ENCODE data around the gene CRYBG3. TPM values are rescaled to one million over a fixed set of nuclear protein-coding genes. Genes with fewer than 3 reads are reported as not detected.
A peak's percentile ranks its signal among the peaks of the same experiment; 100 is the strongest.

Gene CRYBG3
- total and polyA plus RNA-seq, 4 experiments from 2014 or later: 0.83 to 12.3 (median 7.5) TPM

DNA sequence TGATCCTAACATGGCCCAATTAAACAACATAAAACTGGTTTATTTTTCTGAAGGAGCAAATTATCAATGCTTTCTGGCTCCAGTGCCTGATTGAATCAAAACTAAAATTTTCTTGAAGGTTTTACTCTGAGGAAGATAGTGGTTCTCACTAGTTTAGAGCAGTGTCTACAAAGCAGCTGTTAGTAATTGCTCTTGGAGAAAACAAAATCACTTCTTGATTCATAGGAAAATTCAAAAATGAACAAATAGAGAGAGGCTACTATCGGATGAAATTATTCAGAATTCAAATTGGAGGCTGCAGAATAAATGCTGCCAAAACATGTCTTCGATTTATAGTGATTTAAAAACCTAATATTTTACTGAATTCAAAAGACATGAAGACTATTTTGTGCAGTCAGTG, 165.5 kb downstream of the CRYBG3 start:
- POLR2A ChIA-PET (ENCODE audit: partially characterized antibody): no interaction called here
- Mint-ChIP-seq H3K36me3 (no peaks in the 10 kb centered on the region), H3K4me1 (peaks cover 13 to 28% (median 21%) of the 10 kb centered on the region in 4 donors), H3K9me3 (no peaks in the 10 kb centered on the region), H3K4me3 (no peak overlapping the region), H3K27me3 (peaks cover 0 to 2% of the 10 kb centered on the region in 2 donors), H3K27ac (no peak overlapping the region)
- H3K27me3 ChIP-seq (ENCODE audit: insufficient read depth, low read length): no peaks in the 10 kb centered on the region
- no peaks in the 10 kb centered on the region for H3K36me3 ChIP-seq (ENCODE audit: insufficient read depth, low read length)
- H3K9me3 ChIP-seq (ENCODE audit: control insufficient read depth in 1 of 2, low read length in 2 of 2): no peaks in the 10 kb centered on the region
- H3K4me1 ChIP-seq (ENCODE audit: insufficient read depth, low read length): peaks cover 22% of the 10 kb centered on the region
- intact Hi-C loops (cut with micrococcal nuclease): no loop called here
- no peak overlapping the region for H3K27ac ChIP-seq (ENCODE audit: low read depth, low read length)
- CTCF ChIA-PET (ENCODE audit: partially characterized antibody): interaction anchor here (1.2 kb wide), 1 partner anchor 36 kb away, joined by 3 read pairs; no protein-coding TSS in a partner anchor
- H3K4me3 ChIP-seq (ENCODE audit: low read length in 2 of 2): no peak overlapping the region
- no peak for DNase-seq

DNA sequence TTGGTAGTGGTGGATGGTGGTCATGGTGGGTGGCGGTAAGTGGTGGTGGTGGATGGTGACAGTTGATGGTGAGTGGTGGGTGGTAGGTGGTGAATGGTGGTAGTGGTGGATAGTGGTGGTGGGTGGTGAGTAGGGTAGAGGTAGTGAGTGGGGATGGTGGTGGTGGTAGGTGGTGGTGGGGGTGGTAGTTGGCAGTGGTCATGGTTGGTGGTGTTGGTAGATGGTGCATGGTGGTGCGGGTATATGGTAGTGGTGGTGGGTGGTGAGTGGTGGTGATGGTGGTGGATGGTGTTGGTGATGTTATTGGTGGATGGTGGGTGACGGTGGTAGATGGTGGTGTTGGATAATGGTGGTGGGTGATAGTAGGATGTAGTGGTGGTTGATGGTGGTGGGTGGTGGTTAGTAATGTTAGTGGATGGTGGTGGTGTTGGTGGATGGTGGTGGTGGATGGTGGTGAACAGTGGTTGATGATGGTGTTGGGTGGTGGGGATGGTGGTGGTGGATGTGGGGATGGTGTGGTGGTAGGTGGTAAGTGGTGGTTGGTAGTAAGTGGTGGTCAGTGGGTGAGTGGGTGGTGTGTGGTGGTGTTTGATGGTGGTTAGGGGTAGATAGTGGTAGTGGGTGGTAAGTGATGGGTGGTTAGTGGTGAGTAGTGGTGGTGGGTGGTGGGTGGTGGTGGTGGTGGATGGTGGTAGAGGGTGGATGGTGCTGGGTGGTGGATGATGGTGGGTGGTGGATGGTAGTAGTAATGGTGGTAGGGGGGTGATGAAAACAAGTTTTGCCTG, 167.2 kb downstream of the CRYBG3 start:
- ChIA-PET POLR2A (ENCODE audit: partially characterized antibody) (no interaction called here), CTCF (ENCODE audit: partially characterized antibody) (interaction anchor here (0.8 kb wide), 1 partner anchor 13 kb away, joined by 3 read pairs; no protein-coding TSS in a partner anchor)
- Histone ChIP-seq H3K27me3 (ENCODE audit: insufficient read depth, low read length) (no peaks in the 10 kb centered on the region), H3K36me3 (ENCODE audit: insufficient read depth, low read length) (no peaks in the 10 kb centered on the region), H3K4me1 (ENCODE audit: insufficient read depth, low read length) (peaks cover 24% of the 10 kb centered on the region), H3K27ac (ENCODE audit: low read depth, low read length) (no peak overlapping the region), H3K4me3 (ENCODE audit: low read length in 2 of 2) (no peak overlapping the region), H3K9me3 (ENCODE audit: control insufficient read depth in 1 of 2, low read length in 2 of 2) (no peaks in the 10 kb centered on the region)
- Mint-ChIP-seq H3K4me1 (peaks cover 16 to 35% (median 25%) of the 10 kb centered on the region in 4 donors), H3K36me3 (no peaks in the 10 kb centered on the region), H3K27ac (no peak overlapping the region), H3K9me3 (no peaks in the 10 kb centered on the region), H3K27me3 (peaks cover 0 to 2% of the 10 kb centered on the region in 2 donors), H3K4me3 (no peak overlapping the region)
- DNase-seq: no peak
- intact Hi-C loops (cut with micrococcal nuclease): no loop called here

DNA sequence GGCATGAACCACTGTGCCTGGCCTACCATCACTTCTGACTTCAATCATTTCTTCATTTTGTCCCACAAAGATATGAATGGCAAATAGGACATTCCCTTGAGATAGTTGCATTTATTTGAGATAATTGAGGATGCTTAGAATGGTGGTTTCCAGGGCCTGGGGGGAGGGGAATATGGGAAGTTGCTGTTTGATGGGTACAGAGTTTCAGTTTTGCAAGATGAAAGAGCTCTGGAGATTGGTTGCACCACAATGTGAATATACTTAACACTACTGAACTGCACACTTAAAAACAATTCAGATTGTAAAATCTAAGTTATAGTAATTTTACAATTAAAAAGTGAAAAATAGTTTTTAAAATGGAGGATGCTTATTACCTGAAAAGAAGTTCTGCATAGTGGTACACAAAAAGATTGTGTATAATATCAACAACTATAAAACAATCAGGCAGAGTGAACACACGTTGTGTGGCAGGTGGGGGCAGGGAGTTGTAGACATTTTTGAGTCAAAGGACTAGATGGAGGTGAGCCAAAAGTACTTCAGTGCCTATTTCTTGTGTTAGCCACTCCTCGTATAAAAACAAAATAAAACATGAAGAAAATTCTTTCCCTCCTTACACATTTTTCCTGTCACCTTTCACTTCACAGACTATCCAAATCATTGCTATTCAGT, 168.9 kb downstream of the CRYBG3 start:
- H3K4me1 Mint-ChIP-seq: peaks cover 16 to 35% (median 25%) of the 10 kb centered on the region in 4 donors
- Histone ChIP-seq H3K27me3 (ENCODE audit: insufficient read depth, low read length) (no peaks in the 10 kb centered on the region), H3K9me3 (ENCODE audit: control insufficient read depth in 1 of 2, low read length in 2 of 2) (no peaks in the 10 kb centered on the region), H3K4me1 (ENCODE audit: insufficient read depth, low read length) (peaks cover 24% of the 10 kb centered on the region), H3K4me3 (ENCODE audit: low read length in 2 of 2) (peak overlapping the region in 1 of 2 donors; percentile 20), H3K27ac (ENCODE audit: low read depth, low read length) (no peak overlapping the region), H3K36me3 (ENCODE audit: insufficient read depth, low read length) (no peaks in the 10 kb centered on the region)
- DNase-seq: peak in 1 of 5 donors; percentile 4
- peaks cover 0 to 1% of the 10 kb centered on the region in 2 donors for H3K27me3 Mint-ChIP-seq
- H3K27ac Mint-ChIP-seq: peak overlapping the region; percentile 74 to 95 (median 90)
- peak overlapping the region; percentile 40 to 83 (median 77) for H3K4me3 Mint-ChIP-seq
- POLR2A ChIA-PET (ENCODE audit: partially characterized antibody): interaction anchor here (0.9 to 1.2 kb wide), 4 partner anchors 9 to 169 kb away, joined by 3 to 7 read pairs (median 4); partner anchors contain the start of gene CRYBG3
- no peaks in the 10 kb centered on the region for H3K9me3 Mint-ChIP-seq
- intact Hi-C loops (cut with micrococcal nuclease): no loop called here
- CTCF ChIA-PET (ENCODE audit: partially characterized antibody): interaction anchor here (1.5 kb wide), 1 partner anchor 33 kb away, joined by 3 read pairs; no protein-coding TSS in a partner anchor
- H3K36me3 Mint-ChIP-seq: no peaks in the 10 kb centered on the region

DNA sequence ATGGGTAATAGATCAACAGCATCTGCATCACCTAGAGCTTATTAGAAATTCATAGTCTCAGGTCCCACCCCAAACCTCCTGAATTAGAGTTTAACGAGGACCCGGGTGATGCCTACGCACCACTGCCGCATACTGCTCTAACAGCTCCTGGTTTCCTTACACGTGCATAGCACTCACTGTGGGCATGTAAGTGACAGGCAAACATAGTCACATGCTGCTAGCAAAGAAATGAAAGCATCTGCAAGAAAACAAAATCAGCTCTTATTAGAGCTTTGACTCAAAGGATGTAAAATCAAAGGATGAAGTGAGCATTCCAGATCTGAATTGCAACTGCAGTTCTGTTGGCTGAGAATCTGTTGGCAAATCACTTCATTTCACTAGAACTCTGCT, 169.5 kb downstream of the CRYBG3 start:
- H3K36me3 ChIP-seq (ENCODE audit: insufficient read depth, low read length): no peaks in the 10 kb centered on the region
- CTCF ChIA-PET (ENCODE audit: partially characterized antibody): interaction anchor here (1.5 kb wide), 1 partner anchor 32 kb away, joined by 3 read pairs; no protein-coding TSS in a partner anchor
- H3K4me1 Mint-ChIP-seq: peaks cover 16 to 35% (median 25%) of the 10 kb centered on the region in 4 donors
- H3K27ac ChIP-seq (ENCODE audit: low read depth, low read length): no peak overlapping the region
- peak overlapping the region; percentile 74 to 95 (median 90) for H3K27ac Mint-ChIP-seq
- peak in 4 of 5 donors; percentile 31 to 46 (median 39) for DNase-seq
- no peaks in the 10 kb centered on the region for H3K27me3 ChIP-seq (ENCODE audit: insufficient read depth, low read length)
- intact Hi-C loops (cut with micrococcal nuclease): no loop called here
- H3K9me3 Mint-ChIP-seq: no peaks in the 10 kb centered on the region
- no peaks in the 10 kb centered on the region for H3K27me3 Mint-ChIP-seq
- H3K4me1 ChIP-seq (ENCODE audit: insufficient read depth, low read length): peaks cover 24% of the 10 kb centered on the region
- H3K9me3 ChIP-seq (ENCODE audit: control insufficient read depth in 1 of 2, low read length in 2 of 2): no peaks in the 10 kb centered on the region
- H3K36me3 Mint-ChIP-seq: no peaks in the 10 kb centered on the region
- H3K4me3 Mint-ChIP-seq: peak overlapping the region; percentile 40 to 83 (median 77)
- POLR2A ChIA-PET (ENCODE audit: partially characterized antibody): interaction anchor here (0.9 to 1.2 kb wide), 4 partner anchors 10 to 170 kb away, joined by 3 to 7 read pairs (median 4); partner anchors contain the start of gene CRYBG3
- peak overlapping the region in 1 of 2 donors; percentile 20 for H3K4me3 ChIP-seq (ENCODE audit: low read length in 2 of 2)

DNA sequence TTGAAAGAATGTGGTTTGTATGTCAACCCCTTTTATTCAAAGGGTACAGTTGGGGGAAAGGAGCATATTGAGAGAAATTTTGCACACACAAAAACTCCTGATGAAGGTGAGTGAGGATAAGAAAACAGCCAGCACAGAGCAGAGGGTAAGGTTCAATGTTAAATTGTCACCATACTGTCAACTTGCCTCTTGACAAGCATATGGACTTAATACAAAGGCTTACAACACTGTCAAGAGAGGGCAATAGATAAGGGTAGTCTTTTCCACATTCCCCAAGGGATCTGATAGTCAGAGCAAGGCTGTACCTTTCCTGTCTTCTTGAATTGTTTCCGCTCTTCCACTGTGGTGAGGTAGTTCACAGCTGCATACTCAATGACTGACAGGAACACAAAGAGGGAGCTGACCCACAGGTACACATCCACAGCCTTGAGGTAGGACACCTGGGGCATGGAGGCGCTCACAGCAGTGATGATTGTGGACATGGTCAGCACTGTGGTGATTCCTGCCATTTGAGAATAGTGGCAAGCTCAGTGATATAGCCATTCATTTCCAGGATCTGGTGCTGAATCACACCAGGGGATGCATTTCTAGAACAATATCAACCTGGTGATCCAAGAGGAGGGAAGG, 170.8 kb downstream of the CRYBG3 start:
- ChIA-PET CTCF (ENCODE audit: partially characterized antibody) (no interaction called here), POLR2A (ENCODE audit: partially characterized antibody) (no interaction called here)
- H3K9me3 ChIP-seq (ENCODE audit: control insufficient read depth in 1 of 2, low read length in 2 of 2): no peaks in the 10 kb centered on the region
- H3K27me3 ChIP-seq (ENCODE audit: insufficient read depth, low read length): no peaks in the 10 kb centered on the region
- Mint-ChIP-seq H3K9me3 (no peaks in the 10 kb centered on the region), H3K27ac (peak overlapping the region in 3 of 7 donors; percentile 15 to 70 (median 44)), H3K27me3 (no peaks in the 10 kb centered on the region), H3K36me3 (no peaks in the 10 kb centered on the region), H3K4me1 (peaks cover 16 to 35% (median 25%) of the 10 kb centered on the region in 4 donors), H3K4me3 (no peak overlapping the region)
- peaks cover 24% of the 10 kb centered on the region for H3K4me1 ChIP-seq (ENCODE audit: insufficient read depth, low read length)
- no peak overlapping the region for H3K4me3 ChIP-seq (ENCODE audit: low read length in 2 of 2)
- DNase-seq: no peak
- no peak overlapping the region for H3K27ac ChIP-seq (ENCODE audit: low read depth, low read length)
- no peaks in the 10 kb centered on the region for H3K36me3 ChIP-seq (ENCODE audit: insufficient read depth, low read length)
- intact Hi-C loops (cut with micrococcal nuclease): no loop called here

DNA sequence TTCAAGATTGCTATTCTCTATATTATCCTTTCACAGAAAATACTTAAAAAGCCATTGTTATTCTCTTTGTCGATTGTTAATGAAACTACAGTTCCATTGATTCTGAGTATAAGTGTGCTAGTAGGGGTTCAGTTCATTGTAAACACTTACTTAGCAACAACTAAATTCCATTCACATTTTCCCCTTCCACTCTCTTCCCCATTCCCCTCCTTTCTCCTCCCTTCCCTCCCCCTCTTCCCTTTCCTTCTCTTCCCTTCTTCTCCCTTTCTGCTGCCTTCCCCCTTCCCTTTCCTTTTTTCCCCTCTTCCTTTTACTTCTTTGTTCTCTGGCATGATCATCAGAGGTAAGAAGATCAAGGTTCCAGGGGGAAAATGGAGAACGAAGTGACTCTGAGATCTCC, 171.7 kb downstream of the CRYBG3 start:
- POLR2A ChIA-PET (ENCODE audit: partially characterized antibody): no interaction called here
- CTCF ChIA-PET (ENCODE audit: partially characterized antibody): no interaction called here
- intact Hi-C loops (cut with micrococcal nuclease): no loop called here

More for the DNA sequence above, 171.7 kb downstream of the CRYBG3 start:
- Histone ChIP-seq H3K4me3 (ENCODE audit: low read length in 2 of 2) (no peak overlapping the region), H3K27ac (ENCODE audit: low read depth, low read length) (no peak overlapping the region), H3K36me3 (ENCODE audit: insufficient read depth, low read length) (no peaks in the 10 kb centered on the region), H3K4me1 (ENCODE audit: insufficient read depth, low read length) (peaks cover 24% of the 10 kb centered on the region), H3K9me3 (ENCODE audit: control insufficient read depth in 1 of 2, low read length in 2 of 2) (no peaks in the 10 kb centered on the region), H3K27me3 (ENCODE audit: insufficient read depth, low read length) (no peaks in the 10 kb centered on the region)
- no peaks in the 10 kb centered on the region for H3K36me3 Mint-ChIP-seq
- no peak overlapping the region for H3K4me3 Mint-ChIP-seq
- no peaks in the 10 kb centered on the region for H3K9me3 Mint-ChIP-seq
- H3K4me1 Mint-ChIP-seq: peaks cover 16 to 35% (median 25%) of the 10 kb centered on the region in 4 donors
- DNase-seq: no peak
- no peaks in the 10 kb centered on the region for H3K27me3 Mint-ChIP-seq
- no peak overlapping the region for H3K27ac Mint-ChIP-seq

Data from CD4-positive, alpha-beta memory T cell (primary cell).